Neural crest cell (in vitro differentiated cells): ENCODE measurements around the gene A3GALT2. TPM values are rescaled to one million over a fixed set of nuclear protein-coding genes. Genes with fewer than 3 reads are reported as not detected.

Experiments
- DNase-seq: peaks from one replicate; pipeline ENCODE4 v3.0.0; 2021; ENCODE audit warnings: low read depth, mixed read lengths, low spot score
- H3K27ac Mint-ChIP-seq: one replicate; pipeline ENCODE4 v1.8.0; 2021; ENCODE audit warnings: mild to moderate bottlenecking, mixed read lengths; ENCODE audit not compliant: unreplicated experiment
- H3K27me3 Mint-ChIP-seq: 2 replicates; pipeline ENCODE4 v1.8.0; 2021; ENCODE audit warnings: low read depth, mild to moderate bottlenecking, mixed read lengths
- H3K36me3 Mint-ChIP-seq: 2 replicates; pipeline ENCODE4 v1.8.0; 2021; ENCODE audit warnings: low read depth, mild to moderate bottlenecking, mixed read lengths
- H3K4me1 Mint-ChIP-seq: 2 replicates; pipeline ENCODE4 v1.8.0; 2021; ENCODE audit warnings: mixed read lengths
- H3K4me3 Mint-ChIP-seq: one replicate; pipeline ENCODE4 v1.8.0; 2021; ENCODE audit warnings: mild to moderate bottlenecking, mixed read lengths
- H3K9me3 Mint-ChIP-seq: 2 replicates; pipeline ENCODE4 v1.8.0; 2021; ENCODE audit warnings: mixed read lengths
- total RNA-seq: library from RNA; stranded (reverse); gene quantifications from 2 replicates; pipeline ENCODE4 v1.2.1, GENCODE V29; 2021
- TF ChIP-seq, protein P1 (sequence below): fragments of 200-600 bp; sonication (generic); conservative IDR thresholded peaks from 2 replicates; pipeline ENCODE4 v1.5.0; 2021; ENCODE audit warnings: antibody characterized with exemption, mild to moderate bottlenecking

Gene A3GALT2
- total RNA-seq, 1 donor from 2014 or later = not detected

DNA sequence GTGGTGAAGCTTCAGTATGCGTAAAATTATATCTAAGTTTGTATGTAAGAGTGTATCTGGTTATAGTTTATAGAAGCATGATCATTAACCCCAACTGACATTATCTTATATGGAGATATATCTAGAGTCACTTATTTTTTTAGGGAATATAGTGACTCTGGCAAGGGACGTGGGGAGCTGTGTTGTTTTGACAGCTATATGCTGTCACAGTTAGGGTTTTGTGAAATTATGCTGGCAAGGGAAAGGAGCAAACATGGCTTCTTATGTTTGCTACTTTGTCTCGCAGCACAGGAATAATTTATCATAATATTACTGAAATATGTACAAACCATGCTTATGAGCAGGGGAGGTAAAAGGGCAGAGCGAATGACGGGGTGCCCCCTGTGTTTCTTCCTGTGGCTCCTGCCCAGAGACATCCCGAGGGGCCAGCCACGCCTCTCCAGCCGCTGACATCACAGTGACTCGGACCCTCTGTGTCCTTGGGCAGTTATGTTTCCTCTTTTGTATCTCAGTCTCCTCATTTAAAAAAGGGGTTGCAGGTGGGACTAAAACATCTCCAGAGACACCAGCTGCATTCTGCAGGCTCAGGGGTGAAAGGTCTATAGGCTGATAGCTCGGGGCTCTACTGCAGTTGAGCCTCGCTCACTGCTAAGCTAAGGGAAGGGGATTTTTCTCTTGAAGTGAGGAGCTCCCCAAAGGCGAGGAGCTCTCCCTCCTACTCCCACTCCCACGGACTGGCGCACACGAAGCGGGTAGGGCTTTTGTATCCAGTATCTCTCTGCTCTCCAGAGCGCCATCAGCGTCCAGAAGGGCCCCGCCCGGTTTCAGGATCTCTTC, 14.9 kb downstream of the A3GALT2 start:
- DNase-seq = no peak
- no peaks in the 10 kb centered on the region for H3K27me3 Mint-ChIP-seq
- H3K4me3 Mint-ChIP-seq = peak overlapping the region; percentile 24
- no peaks in the 10 kb centered on the region for H3K9me3 Mint-ChIP-seq
- no peak overlapping the region for H3K27ac Mint-ChIP-seq
- H3K36me3 Mint-ChIP-seq = peaks cover 18% of the 10 kb centered on the region
- H3K4me1 Mint-ChIP-seq = peaks cover 10% of the 10 kb centered on the region
- TF ChIP-seq, protein P1, sequence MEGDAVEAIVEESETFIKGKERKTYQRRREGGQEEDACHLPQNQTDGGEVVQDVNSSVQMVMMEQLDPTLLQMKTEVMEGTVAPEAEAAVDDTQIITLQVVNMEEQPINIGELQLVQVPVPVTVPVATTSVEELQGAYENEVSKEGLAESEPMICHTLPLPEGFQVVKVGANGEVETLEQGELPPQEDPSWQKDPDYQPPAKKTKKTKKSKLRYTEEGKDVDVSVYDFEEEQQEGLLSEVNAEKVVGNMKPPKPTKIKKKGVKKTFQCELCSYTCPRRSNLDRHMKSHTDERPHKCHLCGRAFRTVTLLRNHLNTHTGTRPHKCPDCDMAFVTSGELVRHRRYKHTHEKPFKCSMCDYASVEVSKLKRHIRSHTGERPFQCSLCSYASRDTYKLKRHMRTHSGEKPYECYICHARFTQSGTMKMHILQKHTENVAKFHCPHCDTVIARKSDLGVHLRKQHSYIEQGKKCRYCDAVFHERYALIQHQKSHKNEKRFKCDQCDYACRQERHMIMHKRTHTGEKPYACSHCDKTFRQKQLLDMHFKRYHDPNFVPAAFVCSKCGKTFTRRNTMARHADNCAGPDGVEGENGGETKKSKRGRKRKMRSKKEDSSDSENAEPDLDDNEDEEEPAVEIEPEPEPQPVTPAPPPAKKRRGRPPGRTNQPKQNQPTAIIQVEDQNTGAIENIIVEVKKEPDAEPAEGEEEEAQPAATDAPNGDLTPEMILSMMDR = no peak

DNA sequence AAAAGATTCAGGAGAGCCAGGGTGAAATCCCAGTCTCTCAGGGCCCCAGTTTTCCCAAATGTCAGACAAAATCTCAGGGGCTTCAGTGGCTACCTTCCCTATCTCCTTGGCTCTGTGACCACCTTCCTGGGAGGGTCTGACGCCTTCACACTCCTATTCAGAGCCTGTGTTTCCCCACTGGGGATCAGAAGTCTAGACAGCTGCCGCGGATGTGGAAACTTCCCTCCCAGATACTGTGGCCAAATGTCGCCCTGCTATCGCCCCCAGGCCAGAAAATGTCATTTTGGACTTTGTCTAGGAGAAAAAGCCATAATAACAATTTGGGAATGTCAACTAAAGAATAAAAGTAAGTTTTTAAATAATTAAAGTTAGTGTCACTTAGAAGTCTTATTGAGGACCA, 15.9 kb downstream of the A3GALT2 start:
- Mint-ChIP-seq H3K4me1 (peaks cover 10% of the 10 kb centered on the region), H3K36me3 (peaks cover 16% of the 10 kb centered on the region), H3K27me3 (no peaks in the 10 kb centered on the region), H3K4me3 (no peak overlapping the region), H3K27ac (no peak overlapping the region), H3K9me3 (no peaks in the 10 kb centered on the region)
- DNase-seq = no peak
- TF ChIP-seq, protein P1 = no peak

DNA sequence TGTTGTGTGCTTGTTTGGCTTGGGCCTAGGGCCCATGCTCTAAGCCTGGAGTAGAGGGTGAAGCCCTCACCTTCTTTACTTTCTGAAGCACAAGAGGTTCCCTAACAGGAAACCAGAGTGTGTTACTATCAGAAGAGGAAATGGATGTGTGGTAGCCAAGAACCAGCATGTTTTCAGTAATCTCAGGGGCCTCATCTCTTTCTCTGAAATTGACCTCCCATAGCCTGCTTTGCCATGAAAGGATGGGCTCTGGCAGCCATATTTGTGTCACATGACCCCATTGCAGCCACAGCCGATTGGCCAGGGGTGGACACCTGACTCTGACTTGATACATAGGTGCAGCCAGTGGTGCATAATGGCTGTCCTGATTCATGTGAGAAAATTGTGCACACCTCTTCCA, 18.6 kb downstream of the A3GALT2 start:
- no peaks in the 10 kb centered on the region for H3K27me3 Mint-ChIP-seq
- no peak overlapping the region for H3K27ac Mint-ChIP-seq
- peaks cover 16% of the 10 kb centered on the region for H3K36me3 Mint-ChIP-seq
- H3K4me3 Mint-ChIP-seq = no peak overlapping the region
- DNase-seq = no peak
- peaks cover 10% of the 10 kb centered on the region for H3K4me1 Mint-ChIP-seq
- no peaks in the 10 kb centered on the region for H3K9me3 Mint-ChIP-seq
- TF ChIP-seq, protein P1 = no peak

DNA sequence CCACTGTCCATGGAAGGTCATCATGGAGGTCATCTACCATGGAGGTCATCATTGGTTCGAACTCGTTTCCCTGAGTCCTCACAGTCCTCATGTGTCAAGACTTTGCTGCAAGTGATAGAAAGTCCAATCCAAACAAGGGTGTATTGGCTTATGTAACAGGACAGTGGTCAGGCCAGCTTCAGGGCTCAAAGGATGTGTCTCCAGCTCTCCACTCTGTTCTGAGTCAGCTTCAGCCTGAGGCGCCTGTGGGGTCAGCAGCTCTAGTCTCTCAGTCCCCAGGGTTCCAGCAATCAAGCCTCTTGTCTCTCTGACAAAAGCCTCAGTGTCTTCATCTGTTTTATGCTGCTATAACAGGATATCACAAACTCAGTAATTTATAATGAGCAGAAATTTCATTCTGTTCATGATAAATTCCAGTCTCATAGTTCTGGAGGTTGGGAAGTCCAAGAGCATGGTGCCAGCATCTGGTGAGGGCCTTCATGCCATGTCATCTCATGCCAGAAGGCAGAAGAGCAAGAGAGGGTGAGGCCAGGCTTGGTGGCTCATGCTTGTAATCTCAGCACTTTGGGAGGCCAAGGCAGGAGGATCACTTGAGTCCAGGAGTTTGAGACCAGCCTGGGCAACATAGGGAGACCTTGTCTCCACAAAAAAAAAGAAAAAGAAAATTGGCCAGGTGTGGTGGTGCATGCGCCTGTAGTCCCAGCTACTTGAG, 19.5 kb downstream of the A3GALT2 start:
- TF ChIP-seq, protein P1 = no peak
- DNase-seq = no peak
- Mint-ChIP-seq H3K27me3 (no peaks in the 10 kb centered on the region), H3K4me3 (no peak overlapping the region), H3K36me3 (peaks cover 18% of the 10 kb centered on the region), H3K27ac (no peak overlapping the region), H3K9me3 (no peaks in the 10 kb centered on the region), H3K4me1 (peaks cover 10% of the 10 kb centered on the region)

DNA sequence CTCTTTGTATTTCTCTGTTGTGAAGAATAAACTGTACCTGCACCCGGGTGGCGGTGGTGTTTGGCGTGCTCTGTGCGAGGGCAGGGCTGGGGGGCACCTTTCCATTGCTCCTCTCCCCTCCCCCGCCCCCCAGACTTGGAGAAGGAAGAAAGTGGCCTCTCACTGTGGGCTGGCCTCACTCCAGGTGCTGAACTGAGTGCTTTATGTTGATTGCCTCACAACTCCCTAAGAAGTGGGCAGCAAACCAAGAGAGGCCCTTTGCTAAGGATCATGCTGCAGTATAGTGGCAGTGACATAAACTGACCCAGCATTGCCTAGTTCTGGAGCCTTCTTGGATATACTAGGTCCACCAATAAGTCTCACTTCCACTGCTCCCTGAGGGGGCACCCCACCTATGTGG, 20.2 kb downstream of the A3GALT2 start:
- DNase-seq = no peak
- H3K4me1 Mint-ChIP-seq = peaks cover 10% of the 10 kb centered on the region
- TF ChIP-seq, protein P1 = no peak
- no peaks in the 10 kb centered on the region for H3K9me3 Mint-ChIP-seq
- no peak overlapping the region for H3K27ac Mint-ChIP-seq
- H3K27me3 Mint-ChIP-seq = no peaks in the 10 kb centered on the region
- peaks cover 21% of the 10 kb centered on the region for H3K36me3 Mint-ChIP-seq
- H3K4me3 Mint-ChIP-seq = no peak overlapping the region
